BJ (cell line): ENCODE results near the gene FXR2. TPM values are rescaled to one million over a fixed set of nuclear protein-coding genes. Genes with fewer than 3 reads are reported as not detected.
"Not testable (repeated sequence)": the region's sequence is repeated elsewhere in the genome, so short reads cannot be mapped to it uniquely, and the experiment has no call there.

Experiments
- CTCF ChIA-PET: fragments of 350-600 bp; formaldehyde crosslinking; extraction: SDS; loops from one replicate; lab custom pipeline; 2021; ENCODE audit warnings: antibody characterized with exemption, inconsistent platforms; lab: Yijun Ruan, JAX
- POLR2A ChIA-PET: fragments of 300-600 bp; sonication (Branson Sonifier 250); formaldehyde crosslinking; extraction: SDS; loops from one replicate; lab custom pipeline; 2021; ENCODE audit warnings: antibody characterized with exemption; lab: Charles Lee
- DNase-seq: peaks from one replicate; pipeline ENCODE4 v3.0.0-alpha.2; 2011; ENCODE audit warnings: low read depth
- H3K27me3 ChIP-seq: 2 replicates; pipeline ENCODE4 v1.6.0; 2011; ENCODE audit warnings: low read length; ENCODE audit not compliant: control insufficient read depth, insufficient read depth
- H3K36me3 ChIP-seq: 2 replicates; pipeline ENCODE4 v1.5.1; 2011; ENCODE audit warnings: low read length; ENCODE audit not compliant: control insufficient read depth, insufficient read depth
- H3K4me3 ChIP-seq: 2 replicates; pipeline ENCODE4 v1.5.1; 2011; ENCODE audit warnings: low read depth, mild to moderate bottlenecking, control low read depth, low read length
- CTCF ChIP-seq: IDR thresholded peaks from 2 replicates; pipeline ENCODE4 v1.5.1; 2011; ENCODE audit warnings: low read depth, mild to moderate bottlenecking, control low read depth, inconsistent platforms, low read length, moderate library complexity; ENCODE audit not compliant: insufficient read depth
- polyA plus RNA-seq: library from polyadenylated mRNA; depleted of rRNA; stranded (reverse); fragments of >200 nt; gene quantifications from 2 replicates; pipeline ENCODE4 v1.2.3, GENCODE V29; 2011

The FXR2 gene
- polyA plus RNA-seq, 1 experiment = 46.2 TPM

GRCh38 chr17:7629939-7630571 is 15.4 kb upstream of the FXR2 start, which contains the start of gene SHBG:
TSS of gene SHBG (plus strand) at chr17:7630135. CDS start at chr17:7630173, 38 bp downstream.
- H3K4me3 ChIP-seq = no peak within 1 kb of the TSS
- no peaks in the 10 kb centered on the region for H3K36me3 ChIP-seq
- DNase-seq = no peak
- no peaks in the 10 kb centered on the region for H3K27me3 ChIP-seq
- CTCF ChIA-PET = interaction anchor here (7.9 kb wide), 1 partner anchor 56 kb away, joined by 91 read pairs; the partner anchor contains the start of genes TP53 and WRAP53
- no peak for TF ChIP-seq CTCF
- POLR2A ChIA-PET = no interaction called here

GRCh38 chr17:7627250-7628121 is 12.8 kb upstream of the FXR2 start, which contains the start of gene SAT2:
TSS of gene SAT2 (minus strand) at chr17:7627821. CDS start at chr17:7627635, 186 bp downstream.
- CTCF ChIA-PET = interaction anchor here (0.7 to 3.1 kb wide), 9 partner anchors 9 to 190 kb away, joined by 3 to 28 read pairs (median 3); partner anchors contain the start of genes FXR2, SENP3, SOX15 and TP53
- H3K4me3 ChIP-seq = peak within 1 kb of the TSS; percentile 57
- no peak for TF ChIP-seq CTCF
- peak; percentile 60 for DNase-seq
- H3K27me3 ChIP-seq = no peaks in the 10 kb centered on the region
- no peaks in the 10 kb centered on the region for H3K36me3 ChIP-seq
- POLR2A ChIA-PET = interaction anchor here (0.5 kb wide), 1 partner anchor 11 kb away, joined by 3 read pairs; no protein-coding TSS in a partner anchor

- CTCF ChIA-PET = interaction anchor here (0.7 to 3.1 kb wide), 9 partner anchors 9 to 190 kb away, joined by 3 to 28 read pairs (median 3); partner anchors contain the start of genes FXR2, SENP3, SOX15 and TP53
- TF ChIP-seq CTCF = no peak
- DNase-seq = no peak
Observed at GRCh38 chr17:7626956-7627249, 12.2 kb upstream of the FXR2 start.

GRCh38 chr17:7626307-7626706 is 11.6 kb upstream of the FXR2 start:
- ChIA-PET CTCF (interaction anchor here (0.7 to 3.1 kb wide), 5 partner anchors 8 to 61 kb away, joined by 3 to 28 read pairs (median 5); partner anchors contain the start of genes FXR2, SOX15, TP53 and WRAP53), POLR2A (no interaction called here)
- Histone ChIP-seq H3K4me3 (no peak overlapping the region), H3K27me3 (no peaks in the 10 kb centered on the region), H3K36me3 (no peaks in the 10 kb centered on the region)
- no peak for DNase-seq
- no peak for TF ChIP-seq CTCF

More at GRCh38 chr17:7626956-7627249, 12.2 kb upstream of the FXR2 start:
- POLR2A ChIA-PET = no interaction called here
- H3K27me3 ChIP-seq = no peaks in the 10 kb centered on the region
- no peaks in the 10 kb centered on the region for H3K36me3 ChIP-seq
- peak overlapping the region; percentile 57 for H3K4me3 ChIP-seq

GRCh38 chr17:7625749-7626148 is 11.1 kb upstream of the FXR2 start:
- H3K27me3 ChIP-seq, DNase-seq, H3K4me3 ChIP-seq, H3K36me3 ChIP-seq, POLR2A ChIA-PET: not testable (repeated sequence)
- CTCF ChIA-PET = interaction anchor here (3.1 kb wide), 1 partner anchor 62 kb away, joined by 28 read pairs; the partner anchor contains the start of genes TP53 and WRAP53
